ENCODE measurements around the gene CDKL5.
A peak's percentile ranks its signal among the peaks of the same experiment; 100 is the strongest.
"Not testable (repeated sequence)": the region's sequence is repeated elsewhere in the genome, so short reads cannot be mapped to it uniquely, and the experiment has no call there.

Gene CDKL5

DNA sequence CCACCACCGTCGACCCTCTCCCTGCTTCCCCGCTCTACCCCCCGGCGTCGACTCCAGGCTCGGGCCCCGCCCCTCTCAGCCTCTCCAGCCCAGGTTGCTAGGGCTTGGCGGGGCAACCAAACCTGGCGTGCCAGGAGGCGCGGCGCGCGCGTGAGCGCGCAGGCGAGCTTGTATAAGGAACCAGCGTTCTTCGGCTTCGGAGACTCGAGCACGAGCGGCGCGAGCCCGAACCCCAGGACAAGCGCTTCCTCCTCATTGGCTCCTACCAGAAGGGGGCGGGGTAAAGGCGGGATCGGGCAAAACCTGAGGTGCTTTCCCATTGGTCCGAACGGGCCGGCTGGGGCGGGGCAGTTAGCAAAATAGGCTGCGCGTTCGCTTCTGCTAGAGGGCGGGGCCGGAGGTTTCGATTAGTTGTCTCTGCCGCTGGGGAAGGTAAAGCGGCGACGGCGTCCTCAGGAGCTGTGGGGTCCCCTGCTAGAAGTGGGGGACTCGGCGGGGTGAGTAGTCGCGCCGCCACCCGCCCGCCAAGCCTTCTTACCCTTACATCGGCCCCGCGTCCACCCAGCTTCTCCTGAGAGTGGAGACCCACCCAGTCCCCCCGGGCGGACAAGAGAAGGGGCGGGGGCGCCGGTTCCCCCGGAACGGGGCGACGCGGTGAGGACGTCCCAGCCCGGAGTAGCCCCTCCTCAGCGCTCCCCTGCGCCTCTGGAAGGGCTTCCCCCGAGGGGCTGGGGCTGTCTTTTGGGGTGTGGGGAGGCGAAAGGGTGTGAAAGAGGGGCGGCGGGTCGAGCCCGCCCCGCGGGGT, at the start of gene CDKL5:
TSS of gene CDKL5 (plus strand) at position 410 of the 805 bp plus-strand sequence. CDS start 81,489 bp downstream, outside the sequence.
- peak; percentile 87 for DNase-seq (ENCODE audit: low spot score)

DNA sequence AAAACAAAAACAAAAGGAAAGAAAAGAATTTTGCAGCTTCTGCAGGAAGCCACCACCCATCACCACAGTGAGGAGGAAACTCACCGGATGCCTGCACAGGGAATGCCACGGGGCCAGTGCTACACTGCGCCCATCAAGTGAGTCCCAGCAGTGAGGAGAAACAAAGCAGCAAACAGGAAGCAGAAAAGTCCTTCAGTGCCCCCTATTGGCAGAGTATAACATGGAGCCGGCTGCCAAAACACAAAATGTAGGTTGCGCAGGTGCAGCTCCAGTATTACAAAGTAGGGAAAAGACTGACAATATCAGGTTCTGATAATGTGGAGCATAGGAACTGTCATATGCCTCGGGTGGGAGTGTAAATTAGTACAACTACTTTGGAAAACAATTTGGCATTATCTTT, 47.6 kb upstream of the CDKL5 start:
- DNase-seq (ENCODE audit: low spot score), result no peak

DNA sequence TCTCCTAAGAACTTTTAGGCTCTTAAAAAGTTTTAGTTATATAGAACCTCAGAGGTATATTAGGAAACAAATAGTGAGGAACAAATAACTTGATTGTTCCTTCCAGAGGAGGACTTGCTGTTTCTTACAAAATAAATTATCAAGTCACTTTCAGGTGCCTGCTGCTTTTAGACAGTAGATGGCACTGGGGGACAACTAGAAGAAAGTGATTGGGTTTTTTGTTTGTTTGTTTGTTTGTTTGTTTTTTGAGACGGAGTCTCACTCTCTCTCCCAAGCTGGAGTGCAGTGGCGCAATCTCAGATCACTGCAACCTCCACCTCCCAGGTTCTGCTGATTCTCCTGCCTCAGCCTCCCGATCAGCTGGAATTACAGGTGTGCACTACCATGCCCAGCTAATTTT, 35.4 kb upstream of the CDKL5 start:
- DNase-seq (ENCODE audit: low spot score), result no peak

DNA sequence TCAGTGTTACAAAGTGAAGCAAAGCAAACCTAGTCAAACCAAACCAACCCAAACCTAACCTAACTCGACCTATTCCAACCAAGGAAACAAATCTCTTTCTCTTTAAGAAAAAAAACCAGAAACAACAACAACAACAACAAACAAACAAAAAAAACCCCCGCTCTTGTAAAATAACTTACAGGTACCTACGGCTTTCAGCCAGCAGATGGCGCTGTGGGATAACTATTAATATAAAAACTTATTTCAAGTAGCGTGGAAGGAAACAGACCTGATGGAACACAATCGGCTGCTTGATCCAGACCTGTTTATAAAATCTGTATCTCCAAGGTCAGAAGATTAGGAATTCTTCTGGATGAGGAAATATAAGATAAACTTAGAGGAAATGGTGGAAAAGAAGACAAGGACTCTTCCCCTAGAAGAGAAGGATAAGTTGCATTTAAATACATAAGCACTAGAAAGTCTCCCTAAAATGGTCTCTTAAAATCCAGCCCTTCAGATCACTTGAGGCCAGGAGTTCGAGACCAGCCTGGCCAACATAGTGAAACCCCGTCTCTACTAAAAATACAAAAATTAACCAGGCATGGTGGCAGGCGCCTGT, 34.4 kb upstream of the CDKL5 start:
- peak; percentile 53 for DNase-seq (ENCODE audit: low spot score)

DNA sequence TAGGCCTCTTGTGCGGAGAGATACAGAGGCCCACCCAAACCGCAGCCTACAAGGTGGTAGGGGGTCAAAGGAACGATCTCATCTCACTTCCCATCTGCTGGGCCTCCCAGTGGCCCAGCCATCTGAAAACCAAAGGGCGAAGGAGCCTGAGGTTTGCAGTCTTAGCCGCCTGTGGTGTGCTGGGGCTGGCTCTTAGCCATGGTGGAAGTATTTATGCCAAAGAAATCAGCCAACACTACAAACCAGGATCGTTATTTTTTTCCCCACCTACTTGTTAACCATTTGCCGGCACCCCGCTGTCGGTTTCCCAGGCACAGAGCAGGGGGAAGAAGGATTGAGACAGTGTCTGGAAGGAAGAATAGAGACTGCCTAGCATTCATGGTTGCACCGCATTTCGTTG, 30.9 kb upstream of the CDKL5 start:
- no peak for DNase-seq (ENCODE audit: low spot score)

DNA sequence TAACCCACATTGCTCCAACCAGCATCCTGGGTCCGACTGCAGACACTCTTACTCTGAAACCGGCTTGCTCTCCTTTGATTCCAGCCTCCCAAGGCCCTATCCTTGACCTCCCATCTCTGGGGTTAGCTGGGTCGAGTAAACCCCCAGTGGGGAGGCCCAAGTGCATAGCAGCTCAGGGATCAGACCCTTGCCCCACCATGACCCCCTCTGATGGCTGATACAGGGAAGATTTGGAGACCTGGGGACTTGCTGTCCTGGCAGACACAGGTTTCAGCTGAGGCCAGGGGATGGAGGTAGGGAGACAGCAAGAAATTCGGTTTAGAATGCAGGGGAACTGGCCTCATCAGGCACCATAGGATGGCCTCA, 23.6 kb upstream of the CDKL5 start:
- DNase-seq (ENCODE audit: low spot score), result no peak

DNA sequence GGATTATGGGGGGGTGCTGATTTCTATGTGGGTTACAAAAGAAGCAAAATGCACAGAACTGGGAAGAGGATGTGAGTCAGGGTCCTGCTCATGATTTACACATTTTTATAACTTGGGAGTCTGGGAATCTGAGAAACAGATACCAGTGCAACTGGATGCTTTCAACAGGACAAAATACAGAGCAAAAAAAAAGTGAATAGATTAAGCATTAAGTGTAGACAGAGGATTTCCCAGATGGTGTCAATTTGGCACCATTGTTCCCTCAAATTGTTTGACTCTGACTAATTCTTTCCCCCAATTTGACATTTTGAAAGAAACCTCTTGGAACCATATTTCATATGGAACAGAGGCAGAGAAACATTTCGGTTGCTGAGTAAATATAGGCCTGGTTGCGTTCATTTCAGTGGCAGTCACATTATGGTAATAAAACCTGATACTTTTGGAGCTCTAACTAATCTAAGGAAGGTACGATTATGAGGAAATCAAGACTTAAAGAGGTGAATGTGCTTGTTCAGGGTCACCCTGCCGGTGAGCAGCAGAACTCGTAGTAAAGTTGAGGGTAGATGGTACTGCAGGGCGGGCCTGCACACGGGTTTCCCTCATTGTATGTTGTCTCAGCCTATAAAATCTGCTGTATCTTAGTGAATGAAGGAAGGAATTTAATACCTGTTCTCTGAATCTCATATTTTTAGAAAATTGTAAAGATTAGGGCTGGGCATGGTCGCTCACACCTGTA, 18.7 kb upstream of the CDKL5 start:
- DNase-seq (ENCODE audit: low spot score), result no peak

DNA sequence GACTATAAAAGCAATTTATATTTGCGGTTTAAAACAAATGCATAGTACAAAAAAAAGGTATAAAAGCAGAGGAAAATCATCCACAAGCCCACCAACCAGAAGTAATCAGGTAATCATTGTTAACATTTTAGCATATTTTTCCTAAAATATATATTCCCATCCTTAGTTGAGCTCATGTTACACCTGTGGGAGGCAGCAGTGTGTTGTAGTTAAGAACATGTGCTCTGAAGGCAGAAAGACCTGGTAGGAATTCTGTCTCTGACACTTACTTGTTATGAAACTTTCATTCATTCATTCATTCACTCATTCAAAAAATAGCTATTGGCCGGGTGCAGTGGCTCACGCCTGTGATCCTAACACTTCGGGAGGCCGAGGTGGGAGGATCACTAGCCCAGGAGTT, 15.4 kb upstream of the CDKL5 start:
- DNase-seq (ENCODE audit: low spot score), result no peak

DNA sequence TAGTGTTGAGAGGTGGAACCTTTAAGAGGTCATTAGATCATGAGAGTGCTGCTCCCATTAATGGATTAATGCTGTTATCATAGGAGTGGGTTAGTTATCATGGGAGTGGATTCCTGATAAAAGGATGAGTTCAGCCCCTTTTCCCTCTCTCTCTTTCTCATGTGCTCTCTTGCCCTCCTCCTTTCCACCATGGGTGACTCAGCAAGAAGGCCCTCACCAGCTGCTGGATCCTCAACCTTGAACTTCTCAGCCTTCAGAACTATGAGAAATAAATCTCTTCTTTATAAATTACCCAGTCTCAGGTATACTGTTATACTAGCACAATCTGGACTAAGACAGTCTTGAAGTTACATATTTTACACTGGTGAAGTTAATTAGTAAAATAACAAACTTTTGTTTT, 10.0 kb upstream of the CDKL5 start:
- no peak for DNase-seq (ENCODE audit: low spot score)

DNA sequence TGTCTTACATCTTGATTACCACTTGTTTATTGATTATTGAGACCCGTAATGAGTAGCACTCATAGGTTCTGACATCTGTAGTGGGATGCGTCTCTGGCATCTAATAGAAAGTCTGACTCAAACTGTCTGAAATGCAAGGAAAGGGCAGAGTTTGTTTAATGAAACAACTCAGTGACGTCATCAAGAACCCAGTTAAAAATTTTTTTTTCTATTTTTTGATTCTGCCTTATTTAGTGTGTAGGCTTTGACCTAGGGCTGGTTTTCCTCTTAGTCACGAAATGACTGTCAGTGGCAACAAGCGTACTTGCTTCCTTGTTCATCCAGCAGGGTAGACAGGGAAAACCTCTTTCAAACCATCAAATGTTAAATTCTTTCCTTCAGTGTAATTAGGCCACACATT, 3.1 kb upstream of the CDKL5 start:
- DNase-seq (ENCODE audit: low spot score), result no peak

DNA sequence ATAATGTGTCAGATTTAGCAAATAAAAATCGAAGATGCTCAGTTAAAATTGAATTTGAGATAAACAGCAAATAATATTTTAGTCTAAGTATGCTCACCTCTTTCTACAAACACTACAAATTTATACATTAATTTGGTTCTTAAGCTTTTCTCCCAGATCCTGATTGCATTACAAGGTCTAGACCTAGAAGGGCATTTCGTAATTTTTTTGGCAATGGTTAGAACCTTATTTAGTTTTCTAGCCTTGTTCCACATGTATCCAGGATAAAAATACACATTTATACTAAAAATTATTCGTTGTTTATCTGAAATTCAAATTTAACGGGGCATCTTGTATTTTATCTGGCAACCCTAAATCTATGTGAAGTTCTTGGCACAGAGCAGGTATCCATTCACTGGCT, 2.5 kb upstream of the CDKL5 start:
- no peak for DNase-seq (ENCODE audit: low spot score)

DNA sequence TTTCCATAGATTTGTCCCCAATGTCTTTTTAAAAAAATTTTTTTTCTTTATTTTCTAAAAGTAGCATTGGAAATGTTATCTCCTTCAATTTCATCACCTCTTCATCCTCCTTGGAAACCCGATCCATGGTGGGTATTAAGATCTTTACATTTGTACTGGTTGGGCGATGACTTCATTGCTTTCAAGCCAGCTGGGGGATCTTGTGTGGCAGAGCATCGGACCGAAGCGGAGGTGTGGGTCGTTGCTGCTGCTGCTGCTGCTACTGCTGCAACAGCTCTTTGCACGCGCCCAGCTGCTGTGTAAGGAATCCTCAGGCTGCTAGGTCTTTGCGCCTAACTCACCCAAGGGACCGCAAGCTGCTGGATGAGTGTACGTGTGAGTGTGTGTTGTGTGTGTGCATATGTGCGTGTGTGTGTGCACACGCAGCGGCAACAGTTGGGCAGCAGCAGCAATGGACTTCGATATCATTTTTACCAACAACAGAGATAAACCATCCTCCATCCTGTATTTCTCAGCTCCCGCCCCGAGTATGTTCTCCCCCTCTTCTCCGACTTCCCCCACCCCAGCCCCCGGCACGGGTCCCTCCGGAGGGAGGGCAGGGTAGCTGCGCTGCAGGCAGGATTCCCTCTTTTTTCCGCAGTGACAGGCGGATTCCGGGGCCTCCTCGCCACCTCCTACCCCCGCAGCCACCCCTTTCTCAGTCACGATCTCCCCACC, 768 bp upstream of the CDKL5 start:
- DNase-seq (ENCODE audit: low spot score), result no peak

DNA sequence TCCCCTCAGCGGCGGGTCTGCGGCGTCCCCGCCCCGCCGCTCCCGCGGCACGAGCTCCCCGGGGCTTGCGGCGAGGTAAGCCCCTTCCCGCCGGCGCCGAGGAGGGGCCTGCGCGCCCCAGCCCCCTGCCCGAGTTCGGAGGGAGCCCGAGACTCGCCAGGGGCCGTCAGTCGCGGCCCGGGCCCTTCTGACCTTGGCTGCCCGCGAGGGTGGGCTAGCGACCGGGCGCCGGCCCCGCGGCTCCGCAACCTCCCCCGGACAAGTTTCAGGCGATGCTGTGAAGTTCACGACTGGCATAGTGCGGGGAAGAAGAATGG, 554 bp downstream of the CDKL5 start:
- DNase-seq (ENCODE audit: low spot score), result no peak

DNA sequence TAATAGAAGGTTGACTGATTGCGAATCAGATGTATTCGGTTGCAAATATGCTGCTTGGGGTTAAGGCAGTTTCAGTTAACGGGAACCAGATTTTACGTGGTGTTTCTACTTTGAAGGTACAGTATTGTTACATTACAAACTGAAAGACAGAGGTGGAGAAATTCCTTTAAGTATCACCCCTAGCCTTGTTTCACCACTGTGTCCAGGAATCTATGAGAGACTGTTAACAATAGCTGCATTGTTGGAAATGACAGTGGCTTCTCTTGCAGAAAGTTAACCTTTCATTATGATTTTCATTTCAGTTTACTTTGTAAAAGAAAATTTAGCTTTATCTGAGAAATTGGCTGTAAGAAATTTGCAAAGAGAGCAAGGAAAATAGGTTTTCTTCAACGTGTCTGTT, 2.6 kb downstream of the CDKL5 start:
- peak; percentile 42 for DNase-seq (ENCODE audit: low spot score)

DNA sequence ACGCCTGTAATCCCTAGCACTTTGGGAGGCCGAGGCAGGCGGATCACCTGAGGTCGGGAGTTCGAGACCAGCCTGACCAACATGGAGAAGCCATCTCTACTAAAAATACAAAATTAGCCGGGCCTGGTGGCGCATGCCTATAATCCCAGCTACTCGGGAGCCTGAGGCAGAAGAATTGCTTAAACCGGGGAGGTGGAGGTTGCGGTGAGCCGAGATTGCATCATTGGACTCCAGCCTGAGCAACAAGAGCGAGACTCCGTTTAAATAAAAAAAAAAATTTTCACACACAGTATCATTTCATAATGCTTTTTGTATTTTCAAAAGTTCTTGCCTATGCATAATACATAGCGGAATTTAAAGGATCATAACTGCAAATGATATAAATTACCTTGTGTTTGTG, 7.9 kb downstream of the CDKL5 start:
- not testable (repeated sequence) for DNase-seq (ENCODE audit: low spot score)

DNA sequence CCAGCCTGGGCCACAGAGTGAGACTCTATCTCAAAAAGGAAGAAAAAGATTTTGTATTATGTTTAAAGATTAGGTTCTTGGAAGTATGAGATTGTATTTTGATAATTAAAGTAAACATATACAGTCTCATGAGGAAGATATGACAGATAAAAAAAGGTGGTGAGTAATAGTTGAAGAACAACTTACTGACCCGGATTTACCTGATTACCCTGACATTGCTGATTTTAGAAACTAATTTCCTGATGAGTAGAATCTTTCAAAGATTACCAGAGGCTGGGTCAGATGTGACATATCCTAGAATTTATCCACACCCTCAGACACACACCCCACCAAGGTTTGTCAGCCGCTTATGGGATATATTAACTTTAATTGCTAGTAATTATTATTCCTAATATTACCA, 9.5 kb downstream of the CDKL5 start:
- no peak for DNase-seq (ENCODE audit: low spot score)

DNA sequence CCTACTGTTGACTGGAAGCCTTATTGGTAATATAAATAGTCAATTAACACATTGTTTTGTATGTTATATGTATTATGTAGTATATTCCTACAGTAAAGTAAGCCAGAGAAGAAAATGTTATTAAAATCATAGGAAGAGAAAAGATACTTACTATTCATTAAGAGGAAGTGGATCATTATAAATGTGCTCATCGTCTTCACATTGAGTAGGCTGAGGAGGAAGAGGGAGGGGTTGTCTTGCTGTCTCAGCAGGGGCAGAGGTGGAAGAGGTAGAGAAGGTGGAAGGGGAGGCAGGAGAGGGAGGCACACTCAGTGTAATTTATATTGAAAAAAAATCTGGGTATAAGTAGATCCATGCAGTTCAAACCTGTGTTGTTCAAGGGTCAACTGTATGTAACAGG, 10.6 kb downstream of the CDKL5 start:
- no peak for DNase-seq (ENCODE audit: low spot score)

DNA sequence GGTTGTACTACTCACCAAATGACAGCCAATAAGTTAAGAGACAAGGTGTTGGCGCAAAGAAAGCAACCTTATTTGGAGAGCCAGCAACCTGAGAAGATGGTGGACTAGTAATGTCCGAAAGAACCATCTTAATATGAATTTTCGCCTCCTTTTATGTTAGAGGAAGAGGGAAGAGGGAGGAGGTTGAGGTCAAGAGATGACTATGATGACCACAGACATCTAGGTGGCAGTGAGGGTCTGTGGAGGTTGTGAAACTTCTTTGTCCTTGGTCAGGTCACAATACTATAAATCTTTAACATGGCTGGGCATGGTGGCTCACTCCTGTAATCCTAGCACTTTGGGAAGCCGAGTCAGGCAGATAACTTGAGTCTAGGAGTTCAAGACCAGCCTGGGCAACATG, 15.4 kb downstream of the CDKL5 start:
- DNase-seq (ENCODE audit: low spot score), result no peak

DNA sequence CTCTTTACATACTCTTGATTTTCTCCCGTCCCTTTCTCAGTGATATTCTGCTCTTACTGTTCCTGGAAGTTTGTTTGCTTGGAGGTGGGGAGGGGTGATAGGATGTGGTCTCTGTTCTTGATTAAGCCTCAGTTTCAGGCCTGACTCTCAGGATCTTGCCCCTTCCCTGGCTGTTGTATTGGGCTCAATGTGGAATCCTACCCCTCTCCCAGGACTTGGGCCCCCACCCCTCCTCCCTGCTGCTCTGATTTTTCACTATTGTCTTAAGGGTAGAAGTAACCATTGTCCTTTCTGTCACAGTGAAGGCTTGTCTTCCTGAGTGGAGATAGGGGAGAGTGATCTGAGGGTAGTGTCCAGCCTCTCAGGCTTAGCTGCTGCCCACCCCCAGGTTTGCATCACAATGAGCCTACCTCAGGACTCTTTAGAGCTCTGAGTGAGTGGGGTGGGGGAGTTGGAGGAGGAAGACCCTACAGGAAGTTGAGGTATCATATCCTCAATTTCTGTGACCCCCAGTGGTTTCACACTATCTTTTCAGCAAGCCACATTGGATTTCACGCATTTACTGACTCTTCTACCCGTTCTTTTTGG, 16.5 kb downstream of the CDKL5 start:
- DNase-seq (ENCODE audit: low spot score), result no peak

DNA sequence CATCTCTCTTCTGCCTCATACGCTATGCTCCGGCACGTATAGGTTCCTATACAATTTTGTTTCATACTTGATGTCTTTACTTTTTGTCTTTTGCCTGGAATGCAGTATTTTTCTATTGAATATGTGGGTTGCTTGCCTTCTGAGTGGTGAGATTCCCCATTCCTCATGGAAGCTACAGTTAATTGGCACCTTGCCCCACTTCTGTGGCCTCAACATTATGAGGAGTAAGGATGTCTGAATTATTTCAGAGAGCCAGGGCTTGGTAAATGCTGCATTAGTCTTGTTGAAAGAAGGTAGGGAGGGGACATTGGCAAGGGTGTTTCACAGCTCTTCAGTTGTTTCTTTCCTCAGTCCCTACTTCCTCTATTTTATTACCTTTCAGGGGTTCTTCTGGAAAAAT, 23.0 kb downstream of the CDKL5 start:
- no peak for DNase-seq (ENCODE audit: low spot score)

DNA sequence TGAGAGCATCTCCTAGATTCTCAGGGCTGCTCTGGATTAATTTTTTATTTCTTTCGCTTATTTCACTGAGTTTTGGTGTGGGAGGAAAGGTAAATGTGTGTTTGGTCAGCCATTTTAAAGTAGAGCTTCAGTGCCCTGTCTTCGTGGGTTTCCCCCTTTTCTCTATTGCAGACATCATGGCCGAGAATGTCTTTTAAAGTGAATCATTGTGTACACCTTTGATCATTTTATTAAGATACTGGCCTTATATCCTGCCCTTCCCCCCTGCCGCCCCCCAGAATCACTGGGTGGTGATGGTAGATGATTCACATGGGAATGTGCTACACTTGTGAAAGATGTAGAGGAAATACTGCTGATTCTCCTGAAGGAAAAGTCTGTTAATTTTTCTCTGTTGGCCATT, 23.8 kb downstream of the CDKL5 start:
- no peak for DNase-seq (ENCODE audit: low spot score)

DNA sequence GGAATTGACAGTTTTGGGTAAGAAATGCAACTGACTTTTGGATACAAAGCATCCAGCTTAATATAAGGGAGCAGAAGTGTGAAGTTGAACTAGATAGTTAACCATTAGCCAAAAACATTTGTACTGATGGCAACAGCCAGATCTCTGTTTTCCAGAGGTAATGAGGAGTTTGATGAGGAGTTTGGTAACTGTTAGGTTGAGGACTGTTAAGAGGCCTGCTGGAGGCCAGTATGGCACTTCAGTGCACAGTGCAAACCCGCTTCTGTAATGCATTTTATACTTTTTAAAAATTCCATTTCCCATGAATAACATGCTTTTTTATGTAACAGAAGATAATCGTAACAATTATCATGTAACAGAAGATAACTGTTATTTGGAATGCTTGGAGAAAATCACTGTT, 30.0 kb downstream of the CDKL5 start:
- no peak for DNase-seq (ENCODE audit: low spot score)

DNA sequence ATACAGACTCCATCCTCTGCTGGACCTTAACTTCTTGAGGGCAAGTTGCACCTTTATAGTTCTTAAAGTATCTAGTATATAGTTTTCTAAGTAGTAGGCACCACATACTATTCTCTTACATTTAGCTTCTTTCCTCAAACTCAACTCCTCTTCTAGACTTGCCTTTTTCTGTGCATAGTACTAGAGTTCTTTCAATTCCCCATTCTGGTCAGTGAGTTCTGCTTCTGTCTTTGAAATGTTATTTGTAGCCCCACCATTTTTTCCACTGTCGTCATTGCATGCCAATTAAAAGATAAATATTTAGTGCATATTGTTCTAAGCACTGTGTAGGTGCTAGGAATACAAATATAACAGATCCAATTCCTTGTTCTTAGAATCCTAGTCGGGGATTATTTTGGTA, 31.6 kb downstream of the CDKL5 start:
- no peak for DNase-seq (ENCODE audit: low spot score)
